AG09309 (cell line): Measurements from ENCODE around the gene PAGE2.
"Not testable (repeated sequence)": the region's sequence is repeated elsewhere in the genome, so short reads cannot be mapped to it uniquely, and the experiment has no call there.

Source experiments
- DNase-seq: peaks from one replicate; pipeline ENCODE4 v3.0.0-alpha.2; 2010; ENCODE audit warnings: low read depth
- H3K4me3 ChIP-seq: 2 replicates; pipeline ENCODE4 v1.5.1; 2011; ENCODE audit warnings: mild to moderate bottlenecking, low read depth, low read length, moderate library complexity; ENCODE audit not compliant: control insufficient read depth
- TF ChIP-seq, protein P1 (sequence below): IDR thresholded peaks from 2 replicates; pipeline ENCODE4 v1.5.1; 2011; ENCODE audit warnings: mild to moderate bottlenecking, low read depth, low read length, inconsistent platforms; ENCODE audit not compliant: insufficient read depth, control insufficient read depth; ENCODE audit errors: missing control alignments

Gene PAGE2

DNA sequence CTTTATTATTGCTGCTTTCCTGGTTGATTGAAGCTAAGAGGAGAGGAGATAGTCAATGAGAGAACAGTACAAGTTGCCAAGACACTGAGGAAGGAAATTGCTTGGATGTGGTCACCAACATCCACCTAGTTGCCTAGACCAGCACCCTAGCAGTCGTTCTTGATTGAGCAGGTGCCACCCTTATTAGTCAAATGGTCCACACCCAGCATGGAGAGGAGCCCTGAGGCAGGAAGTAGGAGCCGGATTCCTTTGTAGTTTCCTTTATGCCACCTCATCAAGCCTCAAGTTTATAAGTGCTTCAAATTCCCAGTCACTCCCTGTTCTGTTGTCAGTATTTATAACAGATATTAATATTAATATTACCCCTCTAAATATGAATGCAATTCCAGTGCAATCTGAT lies 19.1 kb downstream of the PAGE2 start:
- TF ChIP-seq, protein P1, sequence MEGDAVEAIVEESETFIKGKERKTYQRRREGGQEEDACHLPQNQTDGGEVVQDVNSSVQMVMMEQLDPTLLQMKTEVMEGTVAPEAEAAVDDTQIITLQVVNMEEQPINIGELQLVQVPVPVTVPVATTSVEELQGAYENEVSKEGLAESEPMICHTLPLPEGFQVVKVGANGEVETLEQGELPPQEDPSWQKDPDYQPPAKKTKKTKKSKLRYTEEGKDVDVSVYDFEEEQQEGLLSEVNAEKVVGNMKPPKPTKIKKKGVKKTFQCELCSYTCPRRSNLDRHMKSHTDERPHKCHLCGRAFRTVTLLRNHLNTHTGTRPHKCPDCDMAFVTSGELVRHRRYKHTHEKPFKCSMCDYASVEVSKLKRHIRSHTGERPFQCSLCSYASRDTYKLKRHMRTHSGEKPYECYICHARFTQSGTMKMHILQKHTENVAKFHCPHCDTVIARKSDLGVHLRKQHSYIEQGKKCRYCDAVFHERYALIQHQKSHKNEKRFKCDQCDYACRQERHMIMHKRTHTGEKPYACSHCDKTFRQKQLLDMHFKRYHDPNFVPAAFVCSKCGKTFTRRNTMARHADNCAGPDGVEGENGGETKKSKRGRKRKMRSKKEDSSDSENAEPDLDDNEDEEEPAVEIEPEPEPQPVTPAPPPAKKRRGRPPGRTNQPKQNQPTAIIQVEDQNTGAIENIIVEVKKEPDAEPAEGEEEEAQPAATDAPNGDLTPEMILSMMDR = no peak
- no peak for DNase-seq
- H3K4me3 ChIP-seq = no peak overlapping the region

DNA sequence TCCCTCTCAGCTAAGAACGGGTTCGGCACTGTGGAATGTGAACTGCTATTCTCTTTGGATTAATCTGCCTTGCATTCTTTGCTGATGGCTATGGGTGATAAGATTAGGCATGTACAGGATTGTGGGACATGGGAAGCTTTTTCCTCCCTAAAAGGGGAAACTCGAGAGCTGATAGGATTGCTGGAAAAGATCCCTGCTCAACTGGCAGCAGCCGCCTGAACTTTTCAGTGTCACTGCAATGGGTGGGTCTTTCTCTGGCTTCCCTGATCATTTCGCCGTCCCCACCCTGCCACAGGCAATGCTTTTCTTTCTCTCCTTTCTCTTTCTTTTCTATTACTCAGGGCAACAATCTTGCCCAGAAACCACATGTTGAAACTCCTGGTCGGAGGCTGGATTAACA lies 20.5 kb downstream of the PAGE2 start:
- TF ChIP-seq, protein P1 = no peak
- no peak overlapping the region for H3K4me3 ChIP-seq
- DNase-seq = no peak

DNA sequence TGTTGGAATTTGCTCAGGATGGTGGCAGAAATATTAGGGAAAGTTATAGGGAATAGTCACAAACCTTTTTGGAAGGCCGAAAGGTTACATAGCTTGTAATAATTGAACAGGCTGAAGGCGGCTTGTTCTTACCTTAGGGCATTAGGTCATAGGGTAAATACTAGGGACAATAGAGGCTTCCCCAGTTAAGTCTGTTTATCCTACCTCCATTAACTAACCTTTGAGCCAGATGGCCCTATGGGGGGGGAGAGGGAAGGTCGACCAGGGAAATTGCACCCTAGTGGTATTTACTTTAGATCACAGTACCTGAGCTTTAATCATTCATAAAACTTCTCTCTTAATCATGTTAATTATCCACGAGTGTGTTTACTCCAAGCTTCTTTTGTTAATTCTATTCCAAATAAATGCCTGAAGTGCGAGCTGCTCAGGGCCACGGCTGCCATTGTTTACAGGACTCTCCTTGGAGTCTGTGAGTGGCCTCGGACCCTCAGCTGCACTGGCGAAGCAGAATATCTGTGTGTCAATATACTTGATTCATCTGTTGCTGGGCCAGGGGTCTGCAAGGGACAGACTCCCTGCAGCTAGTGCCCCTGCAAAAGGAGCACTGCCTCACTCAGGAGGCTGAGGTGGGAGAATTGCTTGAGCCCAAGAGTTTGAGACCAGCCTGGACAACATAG lies 22.9 kb downstream of the PAGE2 start:
- DNase-seq = no peak
- H3K4me3 ChIP-seq = no peak overlapping the region
- TF ChIP-seq, protein P1 = no peak

DNA sequence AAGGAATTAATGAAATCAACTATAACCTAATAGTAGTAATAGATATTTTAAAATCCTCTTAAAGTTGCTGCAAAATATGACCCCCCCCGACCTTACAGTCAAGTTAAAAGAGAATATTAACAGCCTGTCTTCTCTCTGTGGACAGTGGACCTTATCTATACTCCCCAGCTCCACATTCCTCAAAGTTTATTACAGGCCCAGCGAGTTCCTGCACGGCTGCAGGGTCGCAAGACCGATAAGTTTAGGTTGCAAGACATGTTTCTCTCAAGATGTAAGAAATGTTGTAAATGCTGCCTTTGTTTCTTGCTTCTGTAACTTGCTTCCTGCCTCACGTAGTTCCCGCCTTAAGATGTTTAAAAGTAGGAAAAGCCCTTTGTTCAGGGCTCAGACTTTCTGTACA lies 27.8 kb downstream of the PAGE2 start:
- not testable (repeated sequence) for H3K4me3 ChIP-seq, DNase-seq

DNA sequence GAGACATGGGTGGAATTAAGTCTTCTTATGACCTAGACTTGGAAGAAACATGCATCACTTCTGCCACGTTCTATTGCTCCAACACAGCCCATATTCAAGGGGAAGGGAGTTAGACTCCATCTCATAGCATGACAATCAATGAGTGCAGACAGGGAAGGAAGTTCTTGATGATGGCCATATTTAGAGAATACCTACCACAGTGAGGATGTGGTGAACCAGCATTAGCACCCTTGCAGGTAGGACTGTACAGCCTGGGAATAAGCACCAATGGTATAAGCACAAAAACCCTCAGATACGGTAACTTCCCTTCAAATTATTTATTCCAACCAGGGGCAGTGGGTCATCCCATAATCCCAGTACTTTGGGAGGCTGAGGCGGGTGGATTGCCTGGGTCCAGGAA lies 29.8 kb downstream of the PAGE2 start:
- TF ChIP-seq, protein P1 = no peak
- DNase-seq = no peak
- no peak overlapping the region for H3K4me3 ChIP-seq

DNA sequence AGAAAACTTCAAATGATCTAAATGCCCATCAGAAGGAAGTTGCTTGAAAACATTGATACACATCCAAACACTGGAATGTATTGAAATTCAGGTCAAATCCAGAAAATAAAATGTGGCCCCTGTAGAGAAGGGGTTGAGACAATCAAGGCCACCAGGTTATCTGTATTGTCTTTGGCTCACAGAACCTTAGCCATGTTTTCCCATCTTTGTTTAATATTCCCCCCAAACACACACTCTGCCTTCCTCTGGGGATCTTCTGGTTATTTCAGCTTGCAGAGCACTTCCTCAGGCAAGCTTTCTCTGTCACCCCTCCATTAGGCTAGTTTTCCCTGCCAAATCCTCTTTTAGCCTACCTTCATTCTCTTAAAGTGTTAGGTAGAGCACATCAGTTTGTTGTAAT lies 30.5 kb downstream of the PAGE2 start:
- DNase-seq = no peak
- no peak overlapping the region for H3K4me3 ChIP-seq
- TF ChIP-seq, protein P1 = no peak

DNA sequence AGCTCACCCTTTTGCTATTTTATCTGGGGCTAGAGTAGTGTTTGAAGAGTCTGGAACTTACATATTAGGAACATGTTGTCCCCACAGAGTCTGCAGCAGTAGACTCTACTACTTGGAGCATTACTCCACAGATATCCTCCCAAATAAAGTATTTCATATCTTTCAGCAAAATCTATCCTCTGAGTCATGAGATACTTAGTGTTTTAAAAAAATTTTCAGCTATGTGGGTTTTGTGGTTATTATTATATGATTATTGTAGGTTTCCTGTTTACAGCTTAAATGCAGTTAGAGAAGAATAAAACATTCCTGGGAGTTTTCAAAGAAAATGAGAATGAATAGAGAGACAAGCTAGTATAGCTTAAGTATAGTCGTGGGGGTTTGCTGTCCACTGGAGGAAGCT lies 30.9 kb downstream of the PAGE2 start:
- DNase-seq = no peak
- no peak overlapping the region for H3K4me3 ChIP-seq
- TF ChIP-seq, protein P1 = no peak
